GM12878 (cell line): ENCODE results near the gene BMF. TPM values are rescaled to one million over a fixed set of nuclear protein-coding genes. Genes with fewer than 3 reads are reported as not detected.

Experiments used
- ATF3 ChIP-seq: IDR thresholded peaks from 2 replicates; pipeline ENCODE4 v1.6.1; 2011; ENCODE audit warnings: low read depth, mild to moderate bottlenecking, low read length, moderate library complexity, borderline replicate concordance; ENCODE audit errors: extremely low read depth
- BCL3 ChIP-seq: IDR thresholded peaks from 2 replicates; pipeline ENCODE4 v1.6.1; 2011; ENCODE audit warnings: borderline replicate concordance, low read depth, mild to moderate bottlenecking, moderate library complexity, low read length; ENCODE audit not compliant: insufficient read depth, poor library complexity, severe bottlenecking
- BHLHE40 ChIP-seq, 2 experiments: fragments of 450-650 bp in 1 of 2; IDR thresholded peaks; 2 replicates each; pipeline ENCODE4 v1.6.1; 2011 to 2017; ENCODE audit warnings: low read depth in 2 of 2, borderline replicate concordance in 1 of 2, improper control_type of control experiment in 1 of 2, low read length in 1 of 2, mild to moderate bottlenecking in 1 of 2
- CHD4 ChIP-seq: fragments of 200-600 bp; sonication (generic); IDR thresholded peaks from 2 replicates; pipeline ENCODE4 v1.6.1; 2016; ENCODE audit warnings: mild to moderate bottlenecking
- HDAC2 ChIP-seq: fragments of 200-600 bp; sonication (generic); IDR thresholded peaks from 2 replicates; pipeline ENCODE4 v1.6.1; 2017
- IKZF1 ChIP-seq: fragments of 450-650 bp; conservative IDR thresholded peaks from 2 replicates; pipeline ENCODE4 v1.6.1; 2017; ENCODE audit warnings: antibody characterized with exemption, mild to moderate bottlenecking
- IRF4 ChIP-seq: IDR thresholded peaks from 2 replicates; pipeline ENCODE4 v1.6.1; 2011; ENCODE audit warnings: low read depth, low read length
- JUND ChIP-seq: IDR thresholded peaks from 2 replicates; pipeline ENCODE4 v1.6.1; 2012; ENCODE audit warnings: low read depth, mild to moderate bottlenecking, low read length, improper control_type of control experiment, moderate library complexity
- NBN ChIP-seq: fragments of 450-650 bp; IDR thresholded peaks from 2 replicates; pipeline ENCODE4 v1.6.1; 2016
- NR2F1 ChIP-seq: fragments of 450-650 bp; conservative IDR thresholded peaks from 2 replicates; pipeline ENCODE4 v1.6.1; 2017; ENCODE audit warnings: mild to moderate bottlenecking
- PKNOX1 ChIP-seq: fragments of 450-650 bp; IDR thresholded peaks from 2 replicates; pipeline ENCODE4 v1.6.1; 2016; ENCODE audit warnings: mild to moderate bottlenecking
- POLR2AphosphoS2 ChIP-seq: IDR thresholded peaks from 2 replicates; pipeline ENCODE4 v1.6.1; 2011; ENCODE audit warnings: low read depth, mild to moderate bottlenecking, low read length, improper control_type of control experiment, moderate library complexity
- POLR2AphosphoS5 ChIP-seq: IDR thresholded peaks from 2 replicates; pipeline ENCODE4 v1.6.1; 2011; ENCODE audit warnings: mild to moderate bottlenecking, low read length, inconsistent platforms
- RAD21 ChIP-seq: IDR thresholded peaks from 2 replicates; pipeline ENCODE4 v1.6.1; 2011; ENCODE audit warnings: mild to moderate bottlenecking, low read depth, low read length, moderate library complexity; ENCODE audit not compliant: insufficient read depth
- RELA ChIP-seq: fragments of 450-650 bp; IDR thresholded peaks from 2 replicates; pipeline ENCODE4 v1.8.0; 2014; ENCODE audit warnings: borderline replicate concordance; ENCODE audit not compliant: partially characterized antibody
- RFX5 ChIP-seq: IDR thresholded peaks from 2 replicates; pipeline ENCODE4 v1.6.1; 2011; ENCODE audit warnings: low read depth, low read length, improper control_type of control experiment
- SP1 ChIP-seq: IDR thresholded peaks from one replicate; pipeline ENCODE4 v1.6.1; 2011; ENCODE audit warnings: low read depth, low read length
- SPI1 ChIP-seq: IDR thresholded peaks from 2 replicates; pipeline ENCODE4 v1.6.1; 2011; ENCODE audit warnings: low read depth, mild to moderate bottlenecking, low read length, moderate library complexity, borderline replicate concordance; ENCODE audit not compliant: insufficient read depth
- TBL1XR1 ChIP-seq: IDR thresholded peaks from 2 replicates; pipeline ENCODE4 v1.6.1; 2012; ENCODE audit warnings: low read depth, low read length, improper control_type of control experiment
- TCF3 ChIP-seq: IDR thresholded peaks from 2 replicates; pipeline ENCODE4 v1.6.1; 2012; ENCODE audit warnings: low read depth, mild to moderate bottlenecking, low read length, borderline replicate concordance; ENCODE audit not compliant: insufficient read depth
- YY1 ChIP-seq: IDR thresholded peaks from 2 replicates; pipeline ENCODE4 v1.6.1; 2011; ENCODE audit warnings: low read depth, mild to moderate bottlenecking, low read length
- ZNF207 ChIP-seq: fragments of 450-650 bp; IDR thresholded peaks from 2 replicates; pipeline ENCODE4 v1.6.1; 2014; ENCODE audit warnings: antibody characterized with exemption, mild to moderate bottlenecking, borderline replicate concordance
- polyA plus RNA-seq, 11 experiments: library from polyadenylated mRNA; depleted of rRNA in 4 of 11; unstranded in 6 of 11; stranded (reverse) in 5 of 11; fragments of >200 nt; fragmentation: Nextera tagmentation in 4 of 11; fragmentation: Illumina TruSeq in 1 of 11; extraction: Ambion mirVana in 4 of 11; extraction: Trizol in 1 of 11; gene quantifications; 1 replicate in 1 of 11; 2 replicates in 10 of 11; pipeline versions ENCODE4 v1.2.1 to v1.2.3, GENCODE V29; 2011 to 2016; ENCODE audit warnings: inconsistent platforms in 2 of 11, missing spikeins in 2 of 11, low read depth in 1 of 11
- total RNA-seq, 4 experiments: library from RNA; depleted of rRNA in 3 of 4; stranded (reverse); fragments of >200 nt in 3 of 4; fragmentation: Illumina TruSeq in 1 of 4; extraction: Trizol in 1 of 4; gene quantifications; 2 replicates each; pipeline versions ENCODE4 v1.2.1 to v1.2.3, GENCODE V29; 2013 to 2021
- TF ChIP-seq, protein P1 (sequence below): fragments of 450-650 bp; IDR thresholded peaks from 2 replicates; pipeline ENCODE4 v1.6.1; 2017; ENCODE audit warnings: borderline replicate concordance
- TF ChIP-seq, protein P2 (sequence below): fragments of 450-650 bp; IDR thresholded peaks from 2 replicates; pipeline ENCODE4 v1.6.1; 2014; ENCODE audit warnings: mild to moderate bottlenecking

BMF gene
- total and polyA plus RNA-seq, 10 of the 15 experiments (the other 5 are each of a cell fraction or from before 2014, with no cell fraction given) = 0.82 to 34.9 (median 16.9) TPM

DNA sequence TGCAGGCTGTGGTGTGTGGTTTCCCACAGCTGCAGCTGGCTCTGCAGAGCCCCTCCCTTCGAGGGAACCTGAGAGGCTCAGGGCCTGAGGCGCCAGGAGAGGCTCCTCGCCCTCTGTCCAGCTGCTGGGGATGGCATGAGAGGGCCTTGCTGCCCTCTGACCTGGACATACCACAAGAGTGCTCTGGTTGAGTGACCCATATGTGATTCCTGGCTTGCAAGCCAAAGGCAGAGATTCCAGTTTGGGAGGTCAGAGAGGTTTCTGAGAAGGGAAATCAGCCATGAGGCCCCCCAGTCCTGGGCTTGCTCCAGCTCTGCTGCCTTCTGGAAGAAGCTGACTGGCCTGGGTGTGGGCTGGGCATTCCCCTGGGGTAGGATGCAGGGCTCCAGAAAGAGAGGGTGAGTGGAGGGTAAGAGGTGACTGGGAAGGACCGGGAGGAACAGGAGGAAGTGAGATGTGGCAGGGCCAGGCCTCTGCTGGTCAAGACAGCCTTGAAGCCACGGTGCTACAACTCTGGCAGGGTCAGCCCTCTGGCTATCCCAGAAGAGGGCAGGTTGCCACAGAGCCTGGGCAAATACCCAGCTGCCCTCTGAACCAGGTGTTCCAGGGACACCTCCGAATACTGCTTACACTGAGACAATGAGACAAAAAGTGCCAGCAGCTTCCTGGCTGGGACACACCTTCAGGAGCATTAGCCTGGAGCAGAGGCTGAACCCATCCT is 53.7 kb downstream of the BMF start (continued):
- TF ChIP-seq PKNOX1 (no peak), RELA (no peak), CHD4 (no peak), IRF4 (no peak; the same call in 1 of the 2 replicates), ZNF207 (0 out of 2 replicates have a peak, but pooled peaks have one; percentile 23), BCL3 (peak; percentile 14), SP1 (peak; percentile 61), RAD21 (0 out of 2 replicates have a peak, but pooled peaks have one; percentile 18), BHLHE40 (IDR thresholded peaks at IDR 0.05; ENCODE audit: borderline replicate concordance in 1 of 2, low read depth in 2 of 2, low read length in 1 of 2) (peak; percentile 94 to 97; a peak in 3 of 4 replicates), TBL1XR1 (0 out of 2 replicates have a peak, but pooled peaks have one; percentile 51), HDAC2 (no peak), JUND (no peak), POLR2AphosphoS5 (no peak), SPI1 (peak; percentile 61), TCF3 (peak; percentile 100), NBN (no peak), ATF3 (no peak), YY1 (no peak), POLR2AphosphoS2 (no peak), RFX5 (no peak), NR2F1 (peak; percentile 88; the same call in 1 of the 2 replicates), IKZF1 (peak; percentile 48; the same call in 1 of the 2 replicates)
- TF ChIP-seq, protein P1, sequence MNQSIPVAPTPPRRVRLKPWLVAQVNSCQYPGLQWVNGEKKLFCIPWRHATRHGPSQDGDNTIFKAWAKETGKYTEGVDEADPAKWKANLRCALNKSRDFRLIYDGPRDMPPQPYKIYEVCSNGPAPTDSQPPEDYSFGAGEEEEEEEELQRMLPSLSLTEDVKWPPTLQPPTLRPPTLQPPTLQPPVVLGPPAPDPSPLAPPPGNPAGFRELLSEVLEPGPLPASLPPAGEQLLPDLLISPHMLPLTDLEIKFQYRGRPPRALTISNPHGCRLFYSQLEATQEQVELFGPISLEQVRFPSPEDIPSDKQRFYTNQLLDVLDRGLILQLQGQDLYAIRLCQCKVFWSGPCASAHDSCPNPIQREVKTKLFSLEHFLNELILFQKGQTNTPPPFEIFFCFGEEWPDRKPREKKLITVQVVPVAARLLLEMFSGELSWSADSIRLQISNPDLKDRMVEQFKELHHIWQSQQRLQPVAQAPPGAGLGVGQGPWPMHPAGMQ = no peak
- TF ChIP-seq, protein P2, sequence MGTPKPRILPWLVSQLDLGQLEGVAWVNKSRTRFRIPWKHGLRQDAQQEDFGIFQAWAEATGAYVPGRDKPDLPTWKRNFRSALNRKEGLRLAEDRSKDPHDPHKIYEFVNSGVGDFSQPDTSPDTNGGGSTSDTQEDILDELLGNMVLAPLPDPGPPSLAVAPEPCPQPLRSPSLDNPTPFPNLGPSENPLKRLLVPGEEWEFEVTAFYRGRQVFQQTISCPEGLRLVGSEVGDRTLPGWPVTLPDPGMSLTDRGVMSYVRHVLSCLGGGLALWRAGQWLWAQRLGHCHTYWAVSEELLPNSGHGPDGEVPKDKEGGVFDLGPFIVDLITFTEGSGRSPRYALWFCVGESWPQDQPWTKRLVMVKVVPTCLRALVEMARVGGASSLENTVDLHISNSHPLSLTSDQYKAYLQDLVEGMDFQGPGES = no peak
